H1 (cell line): ENCODE measurements around the gene BRSK2. TPM values are rescaled to one million over a fixed set of nuclear protein-coding genes. Genes with fewer than 3 reads are reported as not detected.

Experiments used
- CBX5 ChIP-seq: fragments of 300-800, 300-1000 bp; sonication (generic); IDR thresholded peaks from 2 replicates; pipeline ENCODE4 v1.7.1; 2016; ENCODE audit warnings: antibody characterized with exemption, low read length, low read depth
- CREB1 ChIP-seq: IDR thresholded peaks from 2 replicates; pipeline ENCODE4 v1.6.1; 2012; ENCODE audit warnings: inconsistent platforms
- SP4 ChIP-seq: IDR thresholded peaks from 2 replicates; pipeline ENCODE4 v1.6.1; 2012; ENCODE audit warnings: low read length, inconsistent platforms
- polyA plus RNA-seq, 7 experiments: library from polyadenylated mRNA; depleted of rRNA in 3 of 7; stranded (reverse) in 5 of 7; unstranded in 2 of 7; fragments of >200 nt in 5 of 7; fragments of 200-250 nt in 2 of 7; gene quantifications; 1 replicate in 5 of 7; 2 replicates in 1 of 7; 4 replicates in 1 of 7; pipeline versions ENCODE4 v1.2.1 to v1.2.3, GENCODE V29; 2011 to 2013; ENCODE audit warnings: missing spikeins in 2 of 7, mixed read lengths in 2 of 7
- total RNA-seq: library from RNA; stranded (reverse); fragmentation: NEBNext Ultra II Directional; extraction: Animal tissue kit (Norgen Biotek cat#: 25700); gene quantifications from 2 replicates; pipeline ENCODE4 v1.2.1, GENCODE V29; 2021
- TF ChIP-seq, protein P1 (sequence below), 3 experiments: IDR thresholded peaks; 1 replicate in 2 of 3; 2 replicates in 1 of 3; pipeline versions ENCODE4 v1.5.1 to v1.6.1; 2011; ENCODE audit warnings: low read length in 3 of 3, mild to moderate bottlenecking in 3 of 3, inconsistent platforms in 2 of 3, low read depth in 1 of 3, moderate library complexity in 1 of 3; ENCODE audit not compliant: insufficient read depth in 1 of 3; ENCODE audit errors: control extremely low read depth in 1 of 3
- TF ChIP-seq, protein P2 (sequence below): IDR thresholded peaks from 2 replicates; pipeline ENCODE4 v1.6.1; 2011; ENCODE audit warnings: low read depth, mild to moderate bottlenecking, low read length; ENCODE audit not compliant: insufficient read depth

BRSK2 gene
- total and polyA plus RNA-seq, 2 of the 8 experiments (the other 6 are each of a cell fraction or from before 2014, with no cell fraction given): 17.3 to 27.1 TPM

DNA sequence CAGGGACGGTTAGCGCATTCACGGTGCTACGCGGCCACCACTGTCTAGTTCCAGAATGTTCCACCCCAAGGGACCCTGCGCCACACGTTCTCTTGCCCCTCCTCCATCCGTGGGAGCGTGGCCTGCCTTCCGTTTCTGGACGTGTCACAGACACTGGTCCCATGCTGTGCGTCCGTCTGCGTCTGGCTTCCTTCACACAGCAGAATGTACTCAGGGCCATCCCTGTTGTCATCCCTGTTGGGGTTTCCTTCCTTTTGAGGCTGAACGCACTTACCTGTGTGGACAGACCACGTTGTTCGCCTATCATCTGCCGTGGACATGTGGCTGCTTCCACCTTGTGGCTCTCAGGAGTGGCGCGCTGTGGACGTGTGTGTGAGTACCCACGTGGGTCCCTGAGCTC is 24.9 kb downstream of the BRSK2 start (continued):
- TF ChIP-seq, protein P1, sequence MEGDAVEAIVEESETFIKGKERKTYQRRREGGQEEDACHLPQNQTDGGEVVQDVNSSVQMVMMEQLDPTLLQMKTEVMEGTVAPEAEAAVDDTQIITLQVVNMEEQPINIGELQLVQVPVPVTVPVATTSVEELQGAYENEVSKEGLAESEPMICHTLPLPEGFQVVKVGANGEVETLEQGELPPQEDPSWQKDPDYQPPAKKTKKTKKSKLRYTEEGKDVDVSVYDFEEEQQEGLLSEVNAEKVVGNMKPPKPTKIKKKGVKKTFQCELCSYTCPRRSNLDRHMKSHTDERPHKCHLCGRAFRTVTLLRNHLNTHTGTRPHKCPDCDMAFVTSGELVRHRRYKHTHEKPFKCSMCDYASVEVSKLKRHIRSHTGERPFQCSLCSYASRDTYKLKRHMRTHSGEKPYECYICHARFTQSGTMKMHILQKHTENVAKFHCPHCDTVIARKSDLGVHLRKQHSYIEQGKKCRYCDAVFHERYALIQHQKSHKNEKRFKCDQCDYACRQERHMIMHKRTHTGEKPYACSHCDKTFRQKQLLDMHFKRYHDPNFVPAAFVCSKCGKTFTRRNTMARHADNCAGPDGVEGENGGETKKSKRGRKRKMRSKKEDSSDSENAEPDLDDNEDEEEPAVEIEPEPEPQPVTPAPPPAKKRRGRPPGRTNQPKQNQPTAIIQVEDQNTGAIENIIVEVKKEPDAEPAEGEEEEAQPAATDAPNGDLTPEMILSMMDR (IDR thresholded peaks at IDR 0.05; ENCODE audit: control extremely low read depth in 1 of 3, insufficient read depth in 1 of 3, low read depth in 1 of 3, low read length in 3 of 3): no peak
- TF ChIP-seq, protein P2, sequence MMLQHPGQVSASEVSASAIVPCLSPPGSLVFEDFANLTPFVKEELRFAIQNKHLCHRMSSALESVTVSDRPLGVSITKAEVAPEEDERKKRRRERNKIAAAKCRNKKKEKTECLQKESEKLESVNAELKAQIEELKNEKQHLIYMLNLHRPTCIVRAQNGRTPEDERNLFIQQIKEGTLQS: no peak
- TF ChIP-seq CREB1 (no peak), CBX5 (no peak), SP4 (no peak)
